A549 treated with RU486 at 1 μM for 4 hours (cell line): ENCODE measurements around the gene NDUFA9. TPM values are rescaled to one million over a fixed set of nuclear protein-coding genes. Genes with fewer than 3 reads are reported as not detected.

ENCODE experiments used
- total RNA-seq: library from RNA; stranded (reverse); fragments of 200-300 nt; extraction: Qiagen RNA extraction; gene quantifications from 5 replicates; pipeline ENCODE4 v1.2.3, GENCODE V29; 2022; ENCODE audit warnings: low read depth

The NDUFA9 gene
- total RNA-seq = 107 to 119 TPM (median 110 TPM) in 5 replicates

DNA sequence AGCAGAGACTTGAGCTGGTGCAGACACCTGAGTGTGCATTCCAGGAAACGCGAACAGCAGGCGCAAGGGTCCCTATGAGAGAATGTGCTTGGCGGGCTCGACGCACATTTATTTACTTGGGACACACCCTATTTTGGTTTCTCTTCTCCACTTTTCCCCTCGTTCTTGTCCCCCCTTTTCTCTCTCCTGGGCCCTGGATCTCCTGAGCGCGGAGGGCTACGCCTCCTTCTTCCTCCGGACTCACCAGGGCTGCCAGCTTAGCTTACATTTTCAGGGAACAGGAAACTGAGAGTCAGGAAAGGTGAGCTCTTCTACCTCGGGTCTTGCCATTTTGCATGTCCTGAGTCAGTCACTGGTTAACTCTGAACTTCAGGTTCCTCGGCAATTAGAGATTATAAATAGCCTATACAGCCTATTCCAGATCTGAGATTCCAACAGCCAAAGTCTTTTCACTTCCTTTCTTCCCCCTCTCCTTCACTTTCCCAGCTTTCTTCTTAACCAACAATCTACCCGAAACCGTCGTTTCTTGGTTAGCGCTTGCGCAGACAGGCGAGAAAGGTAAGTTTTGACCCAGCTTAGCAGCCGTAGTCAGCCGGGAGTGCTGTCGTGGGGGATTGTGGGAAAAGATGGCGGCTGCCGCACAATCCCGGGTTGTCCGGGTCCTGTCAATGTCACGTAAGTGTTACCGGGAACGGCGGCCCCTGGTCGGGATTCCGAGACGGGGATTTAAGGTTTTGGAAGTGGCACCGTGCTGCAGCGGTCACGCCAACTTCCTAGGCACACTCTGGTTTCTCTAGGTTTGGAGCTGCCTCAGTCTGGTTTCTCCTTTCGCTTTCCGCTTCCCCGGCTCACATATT, at the start of gene NDUFA9, which contains the start of gene AKAP3:
TSS of gene NDUFA9 (plus strand) at position 614 of the 857 bp plus-strand sequence. CDS start at position 627, 13 bp downstream.
TSS of gene AKAP3 (minus strand) at position 551 of the 857 bp plus-strand sequence. CDS start 10,855 bp downstream, outside the sequence.

Other genes starting within 250 kb of the NDUFA9 start
- gene FGF6, start 203.3 kb upstream of the NDUFA9 start, total RNA-seq = not detected in 5 replicates
- 11.2 to 26.9 TPM (median 18.7 TPM) in 5 replicates for gene RAD51AP1, start 110.2 kb upstream of the NDUFA9 start, total RNA-seq
- gene DYRK4, start 86.9 kb upstream of the NDUFA9 start, total RNA-seq = 40.7 to 57.4 TPM (median 44.6 TPM) in 5 replicates
- 0.03 to 0.41 TPM (median 0.29 TPM) in 4 of 5 replicates, not detected in the other for gene AKAP3, start 63 bp upstream of the NDUFA9 start, total RNA-seq
- gene GALNT8, start 71.3 kb downstream of the NDUFA9 start, total RNA-seq = not detected in 5 replicates